IPS-18c (cell line): ENCODE measurements around the gene ADAMTS19.
"Not testable (repeated sequence)": the region's sequence is repeated elsewhere in the genome, so short reads cannot be mapped to it uniquely, and the experiment has no call there.

Experiments used
- H3K4me3 ChIP-seq: 2 replicates; pipeline ENCODE4 v1.7.0; 2013; ENCODE audit warnings: low read depth, mild to moderate bottlenecking, low read length, moderate library complexity; ENCODE audit not compliant: insufficient read depth
- H3K9me3 ChIP-seq: one replicate; pipeline ENCODE4 v1.6.1; 2013; ENCODE audit warnings: mild to moderate bottlenecking, low read length, moderate library complexity; ENCODE audit not compliant: control insufficient read depth, insufficient read depth

Gene ADAMTS19

GRCh38 chr5:129459777-129460671 lies at the start of gene ADAMTS19:
Gene ADAMTS19 (plus strand): TSS chr5:129460298. CDS start chr5:129460392, 94 bp downstream.
- no peaks in the 10 kb centered on the region for H3K9me3 ChIP-seq
- peak within 1 kb of the TSS; percentile 71 for H3K4me3 ChIP-seq

GRCh38 chr5:129410488-129410887 lies 49.6 kb upstream of the ADAMTS19 start:
- H3K4me3 ChIP-seq = no peak overlapping the region
- no peaks in the 10 kb centered on the region for H3K9me3 ChIP-seq

- Histone ChIP-seq H3K9me3 (no peaks in the 10 kb centered on the region), H3K4me3 (no peak overlapping the region)
Observed at GRCh38 chr5:129412721-129413120, 47.4 kb upstream of the ADAMTS19 start.

GRCh38 chr5:129413570-129413969 lies 46.5 kb upstream of the ADAMTS19 start:
- Histone ChIP-seq H3K4me3 (no peak overlapping the region), H3K9me3 (no peaks in the 10 kb centered on the region)

GRCh38 chr5:129419292-129419691 lies 40.8 kb upstream of the ADAMTS19 start:
- H3K9me3 ChIP-seq = no peaks in the 10 kb centered on the region
- H3K4me3 ChIP-seq = no peak overlapping the region

- no peak overlapping the region for H3K4me3 ChIP-seq
- no peaks in the 10 kb centered on the region for H3K9me3 ChIP-seq
Observed at GRCh38 chr5:129425031-129425430, 35.1 kb upstream of the ADAMTS19 start.

- Histone ChIP-seq H3K4me3 (no peak overlapping the region), H3K9me3 (no peaks in the 10 kb centered on the region)
Observed at GRCh38 chr5:129426071-129426470, 34.0 kb upstream of the ADAMTS19 start.

- not testable (repeated sequence) for H3K9me3 ChIP-seq, H3K4me3 ChIP-seq
Observed at GRCh38 chr5:129428636-129429035, 31.5 kb upstream of the ADAMTS19 start.

- Histone ChIP-seq H3K9me3 (no peaks in the 10 kb centered on the region), H3K4me3 (no peak overlapping the region)
Observed at GRCh38 chr5:129431406-129431805, 28.7 kb upstream of the ADAMTS19 start.

- Histone ChIP-seq H3K9me3 (no peaks in the 10 kb centered on the region), H3K4me3 (no peak overlapping the region)
Observed at GRCh38 chr5:129438322-129438721, 21.8 kb upstream of the ADAMTS19 start.

GRCh38 chr5:129440424-129440823 lies 19.7 kb upstream of the ADAMTS19 start:
- H3K9me3 ChIP-seq = no peaks in the 10 kb centered on the region
- H3K4me3 ChIP-seq = no peak overlapping the region

- no peak overlapping the region for H3K4me3 ChIP-seq
- no peaks in the 10 kb centered on the region for H3K9me3 ChIP-seq
Observed at GRCh38 chr5:129441096-129441495, 19.0 kb upstream of the ADAMTS19 start.

GRCh38 chr5:129445379-129445778 lies 14.7 kb upstream of the ADAMTS19 start:
- no peak overlapping the region for H3K4me3 ChIP-seq

GRCh38 chr5:129447968-129448367 lies 12.1 kb upstream of the ADAMTS19 start:
- Histone ChIP-seq H3K9me3 (no peaks in the 10 kb centered on the region), H3K4me3 (no peak overlapping the region)

More at GRCh38 chr5:129445379-129445778, 14.7 kb upstream of the ADAMTS19 start:
- H3K9me3 ChIP-seq = no peaks in the 10 kb centered on the region

- Histone ChIP-seq H3K9me3 (no peaks in the 10 kb centered on the region), H3K4me3 (no peak overlapping the region)
Observed at GRCh38 chr5:129448654-129449053, 11.4 kb upstream of the ADAMTS19 start.

GRCh38 chr5:129454461-129454860 lies 5.6 kb upstream of the ADAMTS19 start:
- no peaks in the 10 kb centered on the region for H3K9me3 ChIP-seq
- no peak overlapping the region for H3K4me3 ChIP-seq

GRCh38 chr5:129459450-129459776 lies 685 bp upstream of the ADAMTS19 start:
- peak overlapping the region; percentile 71 for H3K4me3 ChIP-seq
- H3K9me3 ChIP-seq = no peaks in the 10 kb centered on the region

GRCh38 chr5:129460672-129460935 lies 506 bp downstream of the ADAMTS19 start:
- Histone ChIP-seq H3K4me3 (peak overlapping the region; percentile 67), H3K9me3 (no peaks in the 10 kb centered on the region)
